Stimulated activated CD8-positive, alpha-beta memory T cell treated with anti-CD3 and anti-CD28 coated beads, Interleukin-15, amount 100 ng/mL, for 24 hours (primary cell): ENCODE data around the gene TBCCD1.
"Not testable (repeated sequence)": the region's sequence is repeated elsewhere in the genome, so short reads cannot be mapped to it uniquely, and the experiment has no call there.

Experiments used
- DNase-seq: peaks from one replicate; pipeline ENCODE4 v3.0.0-alpha.2; 2020; ENCODE audit warnings: low read depth

The TBCCD1 gene

GRCh38 chr3:186517218-186517617 is 49.9 kb downstream of the TBCCD1 start:
- no peak for DNase-seq

GRCh38 chr3:186516646-186517045 is 50.5 kb downstream of the TBCCD1 start:
- DNase-seq: no peak

- DNase-seq: no peak
Measured at GRCh38 chr3:186515125-186515524, 52.0 kb downstream of the TBCCD1 start.

GRCh38 chr3:186514296-186515002 is 52.7 kb downstream of the TBCCD1 start:
- no peak for DNase-seq

GRCh38 chr3:186513386-186513785 is 53.8 kb downstream of the TBCCD1 start:
- no peak for DNase-seq

GRCh38 chr3:186512570-186513302 is 54.4 kb downstream of the TBCCD1 start:
- no peak for DNase-seq

GRCh38 chr3:186511702-186512101 is 55.4 kb downstream of the TBCCD1 start:
- DNase-seq: no peak

GRCh38 chr3:186511245-186511644 is 55.9 kb downstream of the TBCCD1 start:
- no peak for DNase-seq

- DNase-seq: no peak
Measured at GRCh38 chr3:186510374-186511079, 56.6 kb downstream of the TBCCD1 start.

GRCh38 chr3:186509423-186509822 is 57.7 kb downstream of the TBCCD1 start:
- no peak for DNase-seq

- no peak for DNase-seq
Measured at GRCh38 chr3:186506857-186507256, 60.3 kb downstream of the TBCCD1 start.

GRCh38 chr3:186506191-186506739 is 60.9 kb downstream of the TBCCD1 start:
- DNase-seq: no peak

- DNase-seq: no peak
Measured at GRCh38 chr3:186502966-186503712, 64.0 kb downstream of the TBCCD1 start.

- DNase-seq: no peak
Measured at GRCh38 chr3:186502138-186502948, 64.8 kb downstream of the TBCCD1 start.

- not testable (repeated sequence) for DNase-seq
Measured at GRCh38 chr3:186499949-186500348, 67.2 kb downstream of the TBCCD1 start.

GRCh38 chr3:186498022-186498421 is 69.1 kb downstream of the TBCCD1 start:
- not testable (repeated sequence) for DNase-seq

- DNase-seq: no peak
Measured at GRCh38 chr3:186497608-186498007, 69.5 kb downstream of the TBCCD1 start.

GRCh38 chr3:186496635-186497034 is 70.5 kb downstream of the TBCCD1 start:
- DNase-seq: no peak
